ENCODE data around the gene COPB1. TPM values are rescaled to one million over a fixed set of nuclear protein-coding genes. Genes with fewer than 3 reads are reported as not detected.

The COPB1 gene
- 59.9 TPM for total RNA-seq

- peaks cover 0 to 10% of the 10 kb centered on the region in 2 donors for H3K36me3 ChIP-seq
- H3K27me3 ChIP-seq, result no peaks in the 10 kb centered on the region
- no peaks in the 10 kb centered on the region for H3K9me3 ChIP-seq
- intact Hi-C loops (cut with DNase I), result no loop called here
- DNase-seq (ENCODE audit: extremely low spot score in 2 of 2), result peak in 1 of 2 donors; percentile 92
- peak within 1 kb of the TSS; percentile 87 for H3K27ac ChIP-seq
- H3K4me1 ChIP-seq, result peaks cover 31% of the 10 kb centered on the region
- H3K4me3 ChIP-seq, result peak within 1 kb of the TSS; percentile 76 to 84
- TF ChIP-seq POLR2AphosphoS5 (IDR thresholded peaks at IDR 0.05; ENCODE audit: insufficient read depth in 1 of 2, low read depth in 1 of 2), result peak; percentile 96 to 98
- peak in 1 of 2 donors; percentile 69 for TF ChIP-seq POLR2A (IDR thresholded peaks at IDR 0.05)
- TF ChIP-seq CTCF (IDR thresholded peaks at IDR 0.05), result peak in 1 of 3 experiments; percentile 5
These were observed at the start of gene COPB1 for GRCh38 chr11:14499560-14500180. TSS of gene COPB1 (minus strand) at chr11:14499811. CDS start at chr11:14498928, 883 bp downstream.

GRCh38 chr11:14547440-14547839 lies 47.8 kb upstream of the COPB1 start:
- H3K9me3 ChIP-seq, result no peaks in the 10 kb centered on the region
- DNase-seq (ENCODE audit: extremely low spot score in 2 of 2), result no peak
- no peaks in the 10 kb centered on the region for H3K27me3 ChIP-seq
- no peaks in the 10 kb centered on the region for H3K4me1 ChIP-seq
- TF ChIP-seq POLR2A (IDR thresholded peaks at IDR 0.05) (no peak), POLR2AphosphoS5 (IDR thresholded peaks at IDR 0.05; ENCODE audit: insufficient read depth in 1 of 2, low read depth in 1 of 2) (no peak), CTCF (IDR thresholded peaks at IDR 0.05) (no peak)
- no peak overlapping the region for H3K4me3 ChIP-seq
- intact Hi-C loops (cut with DNase I), result no loop called here
- H3K36me3 ChIP-seq, result no peaks in the 10 kb centered on the region
- H3K27ac ChIP-seq, result no peak overlapping the region

GRCh38 chr11:14546672-14547071 lies 47.1 kb upstream of the COPB1 start:
- Histone ChIP-seq H3K27me3 (no peaks in the 10 kb centered on the region), H3K36me3 (no peaks in the 10 kb centered on the region), H3K9me3 (no peaks in the 10 kb centered on the region), H3K4me1 (no peaks in the 10 kb centered on the region), H3K4me3 (no peak overlapping the region), H3K27ac (no peak overlapping the region)
- no peak for DNase-seq (ENCODE audit: extremely low spot score in 2 of 2)
- intact Hi-C loops (cut with DNase I), result no loop called here
- TF ChIP-seq CTCF (IDR thresholded peaks at IDR 0.05) (no peak), POLR2AphosphoS5 (IDR thresholded peaks at IDR 0.05; ENCODE audit: insufficient read depth in 1 of 2, low read depth in 1 of 2) (no peak), POLR2A (IDR thresholded peaks at IDR 0.05) (no peak)

- no peaks in the 10 kb centered on the region for H3K9me3 ChIP-seq
- TF ChIP-seq POLR2A (IDR thresholded peaks at IDR 0.05), result no peak
- TF ChIP-seq POLR2AphosphoS5 (IDR thresholded peaks at IDR 0.05; ENCODE audit: insufficient read depth in 1 of 2, low read depth in 1 of 2), result no peak
- TF ChIP-seq CTCF (IDR thresholded peaks at IDR 0.05), result no peak
- DNase-seq (ENCODE audit: extremely low spot score in 2 of 2), result no peak
- H3K27ac ChIP-seq, result no peak overlapping the region
- H3K4me1 ChIP-seq, result peaks cover 10% of the 10 kb centered on the region
- H3K4me3 ChIP-seq, result no peak overlapping the region
- no peaks in the 10 kb centered on the region for H3K36me3 ChIP-seq
- H3K27me3 ChIP-seq, result no peaks in the 10 kb centered on the region
- intact Hi-C loops (cut with DNase I), result no loop called here
These were observed 45.0 kb upstream of the COPB1 start for GRCh38 chr11:14544611-14545010.

- no peak for TF ChIP-seq POLR2A (IDR thresholded peaks at IDR 0.05)
- TF ChIP-seq CTCF (IDR thresholded peaks at IDR 0.05), result no peak
- no peak for TF ChIP-seq POLR2AphosphoS5 (IDR thresholded peaks at IDR 0.05; ENCODE audit: insufficient read depth in 1 of 2, low read depth in 1 of 2)
- Histone ChIP-seq H3K4me3 (no peak overlapping the region), H3K27ac (no peak overlapping the region), H3K9me3 (no peaks in the 10 kb centered on the region), H3K4me1 (peaks cover 10% of the 10 kb centered on the region), H3K27me3 (no peaks in the 10 kb centered on the region), H3K36me3 (no peaks in the 10 kb centered on the region)
- no peak for DNase-seq (ENCODE audit: extremely low spot score in 2 of 2)
- intact Hi-C loops (cut with DNase I), result no loop called here
These were observed 43.6 kb upstream of the COPB1 start for GRCh38 chr11:14543260-14543659.

All from vagina (tissue), 2 donors.